ENCODE results near the gene NFKBIA. TPM values are rescaled to one million over a fixed set of nuclear protein-coding genes. Genes with fewer than 3 reads are reported as not detected.

Gene NFKBIA
- total and polyA plus RNA-seq, 11 donors = 42.7 to 193 (median 64.3) TPM

DNA sequence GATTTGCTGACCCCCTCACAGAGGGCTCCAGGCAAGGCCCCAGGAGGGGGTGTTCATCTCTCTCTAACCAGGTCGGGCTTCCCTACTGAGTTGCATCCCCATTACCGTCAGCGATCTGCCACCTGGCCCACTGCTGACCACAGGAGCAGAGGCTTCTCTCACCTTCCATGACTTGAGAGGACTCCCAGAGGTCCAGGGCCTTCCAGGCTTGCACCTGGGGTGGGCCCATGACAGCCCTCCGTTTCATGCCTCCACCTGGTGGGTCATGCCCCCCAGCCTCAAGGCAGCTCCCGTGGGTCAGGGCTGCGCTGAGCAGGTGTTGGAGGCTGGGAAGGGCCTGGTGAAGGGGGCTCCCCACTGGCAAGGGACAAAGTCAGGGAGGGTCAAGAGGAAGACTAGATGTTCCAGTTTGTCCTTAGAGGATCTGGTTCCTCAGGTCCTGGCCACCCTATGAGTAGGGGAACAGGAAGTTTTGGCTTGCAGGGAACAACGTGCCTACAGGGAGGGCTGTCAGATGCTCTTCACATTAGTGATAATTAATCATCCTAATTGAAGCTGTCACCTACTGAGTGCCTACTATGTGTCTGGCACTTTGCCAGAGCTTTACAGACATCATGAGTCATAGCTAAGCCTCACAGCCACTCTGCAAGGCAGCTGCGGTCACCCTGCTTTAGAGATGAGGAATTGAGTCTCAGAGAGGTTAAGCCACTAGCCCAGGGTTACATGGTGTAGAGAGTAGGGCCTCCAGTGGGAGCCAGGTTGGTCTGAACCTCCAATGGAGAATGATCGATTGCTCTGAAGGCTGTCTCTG is 13.8 kb downstream of the NFKBIA start:
- no peak for DNase-seq

DNA sequence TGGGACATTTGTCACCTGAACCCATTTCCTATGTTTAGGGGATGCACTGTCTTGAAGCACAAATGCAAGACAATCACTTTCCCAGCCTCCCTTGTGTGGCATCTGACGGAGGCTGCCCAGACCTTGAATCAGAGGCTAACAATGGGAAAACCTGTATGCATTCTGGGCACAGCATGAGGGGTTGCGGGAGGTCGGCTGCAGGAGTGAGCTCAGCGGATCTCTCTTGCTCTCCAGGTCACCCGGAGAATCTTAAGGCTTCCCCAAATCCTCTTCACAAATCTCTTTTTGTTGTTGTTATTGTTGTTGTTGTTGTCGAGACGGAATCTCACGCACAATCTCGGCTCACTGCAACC is 15.3 kb downstream of the NFKBIA start:
- H3K9me3 ChIP-seq = no peaks in the 10 kb centered on the region
- ATAC-seq (no peak), DNase-seq (no peak)
- no peaks in the 10 kb centered on the region for H3K36me3 ChIP-seq
- TF ChIP-seq, protein P1, sequence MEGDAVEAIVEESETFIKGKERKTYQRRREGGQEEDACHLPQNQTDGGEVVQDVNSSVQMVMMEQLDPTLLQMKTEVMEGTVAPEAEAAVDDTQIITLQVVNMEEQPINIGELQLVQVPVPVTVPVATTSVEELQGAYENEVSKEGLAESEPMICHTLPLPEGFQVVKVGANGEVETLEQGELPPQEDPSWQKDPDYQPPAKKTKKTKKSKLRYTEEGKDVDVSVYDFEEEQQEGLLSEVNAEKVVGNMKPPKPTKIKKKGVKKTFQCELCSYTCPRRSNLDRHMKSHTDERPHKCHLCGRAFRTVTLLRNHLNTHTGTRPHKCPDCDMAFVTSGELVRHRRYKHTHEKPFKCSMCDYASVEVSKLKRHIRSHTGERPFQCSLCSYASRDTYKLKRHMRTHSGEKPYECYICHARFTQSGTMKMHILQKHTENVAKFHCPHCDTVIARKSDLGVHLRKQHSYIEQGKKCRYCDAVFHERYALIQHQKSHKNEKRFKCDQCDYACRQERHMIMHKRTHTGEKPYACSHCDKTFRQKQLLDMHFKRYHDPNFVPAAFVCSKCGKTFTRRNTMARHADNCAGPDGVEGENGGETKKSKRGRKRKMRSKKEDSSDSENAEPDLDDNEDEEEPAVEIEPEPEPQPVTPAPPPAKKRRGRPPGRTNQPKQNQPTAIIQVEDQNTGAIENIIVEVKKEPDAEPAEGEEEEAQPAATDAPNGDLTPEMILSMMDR (IDR thresholded peaks at IDR 0.05) = no peak
- TF ChIP-seq POLR2A (IDR thresholded peaks at IDR 0.05) = no peak
- intact Hi-C loops (cut with DNase I) = loop anchor here in 6 of 10 donors (5.0 kb wide), 2 partner anchors 47 to 97 kb away; partner anchors contain the start of gene PSMA6 (in 4 of the 6)
- WGBS, 4 donors = 95 to 97% (median 95%) methylated on average over 6 to 9 of the region's 9 CpGs
- no peaks in the 10 kb centered on the region for H3K27me3 ChIP-seq
- H3K27ac ChIP-seq = no peak overlapping the region
- peaks cover 5 to 32% (median 21%) of the 10 kb centered on the region in 12 donors for H3K4me1 ChIP-seq
- H3K4me3 ChIP-seq = no peak overlapping the region

More for the DNA sequence above, 13.8 kb downstream of the NFKBIA start:
- H3K27me3 ChIP-seq = no peaks in the 10 kb centered on the region
- WGBS, 4 donors = 80 to 84% (median 80%) methylated on average over 9 of the region's 9 CpGs
- ATAC-seq = no peak
- TF ChIP-seq POLR2A (IDR thresholded peaks at IDR 0.05) = no peak
- TF ChIP-seq, protein P1 (IDR thresholded peaks at IDR 0.05) = no peak
- peaks cover 0 to 18% (median 7%) of the 10 kb centered on the region in 12 donors for H3K4me1 ChIP-seq
- H3K27ac ChIP-seq = no peak overlapping the region
- H3K9me3 ChIP-seq = no peaks in the 10 kb centered on the region
- H3K36me3 ChIP-seq = no peaks in the 10 kb centered on the region
- intact Hi-C loops (cut with DNase I) = no loop called here
- no peak overlapping the region for H3K4me3 ChIP-seq

DNA sequence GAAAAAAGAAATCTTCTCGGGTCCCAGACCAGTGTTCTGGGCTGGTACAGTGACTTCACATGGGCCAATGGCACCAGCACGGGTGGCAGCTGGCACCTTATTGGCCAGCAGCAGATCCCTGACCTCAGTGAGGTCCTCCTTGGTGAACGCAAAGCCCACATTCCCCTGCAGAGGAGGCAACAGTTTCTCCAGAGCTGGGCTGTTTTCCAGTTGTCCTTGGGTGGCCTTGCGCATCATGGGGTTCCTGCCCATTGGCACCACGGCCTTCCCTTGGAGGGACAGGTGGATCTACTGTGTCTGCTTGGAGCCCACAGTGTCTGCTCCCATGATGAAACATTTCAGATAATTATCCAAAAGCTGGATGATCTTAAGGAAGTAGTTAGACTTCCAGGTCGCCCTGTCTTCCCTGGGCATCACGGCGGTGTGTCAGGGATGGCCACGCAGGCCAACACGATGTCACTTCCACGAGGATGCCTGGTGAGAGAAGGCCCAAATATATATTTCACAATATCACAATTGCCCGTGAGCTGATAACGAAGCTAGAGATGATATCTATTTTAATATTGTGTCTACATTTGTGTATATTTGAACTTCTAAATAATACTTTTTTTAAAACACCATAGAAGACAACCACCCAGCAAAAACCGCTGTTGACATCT is 15.8 kb downstream of the NFKBIA start:
- intact Hi-C loops (cut with DNase I) = loop anchor here in 6 of 10 donors (5.0 kb wide), 2 partner anchors 46 to 96 kb away; partner anchors contain the start of gene PSMA6 (in 4 of the 6)
- no peak for TF ChIP-seq POLR2A (IDR thresholded peaks at IDR 0.05)
- TF ChIP-seq, protein P1 (IDR thresholded peaks at IDR 0.05) = no peak
- DNase-seq = no peak
- no peaks in the 10 kb centered on the region for H3K36me3 ChIP-seq
- H3K27ac ChIP-seq = no peak overlapping the region
- H3K9me3 ChIP-seq = no peaks in the 10 kb centered on the region
- no peaks in the 10 kb centered on the region for H3K27me3 ChIP-seq
- H3K4me3 ChIP-seq = no peak overlapping the region
- no peak for ATAC-seq
- H3K4me1 ChIP-seq = peaks cover 9 to 37% (median 25%) of the 10 kb centered on the region in 12 donors
- WGBS, 4 donors = 87 to 93% (median 91%) methylated on average over 9 to 14 of the region's 14 CpGs

All from heart left ventricle (tissue), 16 donors.